Adrenal gland (tissue), 5 donors: ENCODE measurements around the gene ADAMTS12.

Source experiments
- CTCF ChIP-seq, 6 experiments: fragments of 450-650 bp in 4 of 6; fragments of 200-600 bp in 2 of 6; sonication (generic) in 1 of 6; IDR thresholded peaks; 1 replicate in 5 of 6; 2 replicates in 1 of 6; pipeline versions ENCODE4 v1.5.1 to v1.8.0; 2016 to 2021; ENCODE audit warnings: antibody characterized with exemption in 6 of 6, mild to moderate bottlenecking in 2 of 6, moderate library complexity in 1 of 6
- POLR2A ChIP-seq, 2 donors: fragments of 450-650 bp; IDR thresholded peaks; one replicate each; pipeline ENCODE4 v1.6.1; 2017; ENCODE audit warnings: antibody characterized with exemption in 2 of 2, mild to moderate bottlenecking in 2 of 2, moderate library complexity in 1 of 2
- donor health status: DM: no; HTN: no; CAD: no.

GRCh38 chr5:33885679-33886078 lies 6.1 kb downstream of the ADAMTS12 start:
- TF ChIP-seq POLR2A (IDR thresholded peaks at IDR 0.05) (no peak), CTCF (IDR thresholded peaks at IDR 0.05) (no peak)
